Neural cell (in vitro differentiated cells): Measurements from ENCODE around the gene CPSF7.

Source experiments
- EP300 ChIP-seq: fragments of 450-650 bp; conservative IDR thresholded peaks from 2 replicates; pipeline ENCODE4 v1.6.1; 2014; ENCODE audit warnings: antibody characterized with exemption, mild to moderate bottlenecking, moderate library complexity; ENCODE audit not compliant: poor library complexity, severe bottlenecking
- EZH2 ChIP-seq: fragments of 200-600, 300-800 bp; shearing (Covaris generic), sonication (generic); IDR thresholded peaks from 2 replicates; pipeline ENCODE4 v1.6.1; 2014; ENCODE audit warnings: antibody characterized with exemption, low read length, borderline replicate concordance, mild to moderate bottlenecking; ENCODE audit not compliant: insufficient read depth, poor library complexity, severe bottlenecking
- MXI1 ChIP-seq: fragments of 450-650 bp; conservative IDR thresholded peaks from 2 replicates; pipeline ENCODE4 v1.6.1; 2014; ENCODE audit warnings: antibody characterized with exemption, mild to moderate bottlenecking; ENCODE audit not compliant: poor library complexity, severe bottlenecking
- SMC3 ChIP-seq: fragments of 450-650 bp; conservative IDR thresholded peaks from 2 replicates; pipeline ENCODE4 v1.6.1; 2014; ENCODE audit warnings: antibody characterized with exemption, mild to moderate bottlenecking, moderate library complexity; ENCODE audit not compliant: poor library complexity
- TF ChIP-seq, protein P1 (sequence below): fragments of 450-650 bp; IDR thresholded peaks from 2 replicates; pipeline ENCODE4 v1.5.1; 2014; ENCODE audit warnings: antibody characterized with exemption, mild to moderate bottlenecking, moderate library complexity; ENCODE audit not compliant: poor library complexity, severe bottlenecking
- TF ChIP-seq, protein P2 (sequence below): IDR thresholded peaks from 2 replicates; pipeline ENCODE4 v1.6.1; 2012; ENCODE audit warnings: borderline replicate concordance

DNA sequence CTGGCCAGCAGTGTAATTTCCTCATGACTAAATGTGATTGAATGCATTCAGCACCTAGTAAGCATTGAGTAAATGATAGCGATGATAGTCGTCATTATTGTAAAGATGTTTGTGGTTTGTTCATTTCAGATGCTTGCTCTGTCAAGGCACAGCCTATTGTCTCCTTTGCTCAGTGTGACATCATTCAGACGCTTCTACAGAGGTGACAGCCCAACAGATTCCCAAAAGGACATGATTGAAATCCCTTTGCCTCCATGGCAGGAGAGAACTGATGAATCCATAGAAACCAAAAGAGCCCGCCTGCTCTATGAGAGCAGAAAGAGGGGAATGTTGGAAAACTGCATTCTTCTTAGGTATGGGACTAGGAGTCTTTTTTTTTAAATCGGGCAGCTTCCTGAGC is 7.7 kb upstream of the CPSF7 start:
- TF ChIP-seq, protein P1, sequence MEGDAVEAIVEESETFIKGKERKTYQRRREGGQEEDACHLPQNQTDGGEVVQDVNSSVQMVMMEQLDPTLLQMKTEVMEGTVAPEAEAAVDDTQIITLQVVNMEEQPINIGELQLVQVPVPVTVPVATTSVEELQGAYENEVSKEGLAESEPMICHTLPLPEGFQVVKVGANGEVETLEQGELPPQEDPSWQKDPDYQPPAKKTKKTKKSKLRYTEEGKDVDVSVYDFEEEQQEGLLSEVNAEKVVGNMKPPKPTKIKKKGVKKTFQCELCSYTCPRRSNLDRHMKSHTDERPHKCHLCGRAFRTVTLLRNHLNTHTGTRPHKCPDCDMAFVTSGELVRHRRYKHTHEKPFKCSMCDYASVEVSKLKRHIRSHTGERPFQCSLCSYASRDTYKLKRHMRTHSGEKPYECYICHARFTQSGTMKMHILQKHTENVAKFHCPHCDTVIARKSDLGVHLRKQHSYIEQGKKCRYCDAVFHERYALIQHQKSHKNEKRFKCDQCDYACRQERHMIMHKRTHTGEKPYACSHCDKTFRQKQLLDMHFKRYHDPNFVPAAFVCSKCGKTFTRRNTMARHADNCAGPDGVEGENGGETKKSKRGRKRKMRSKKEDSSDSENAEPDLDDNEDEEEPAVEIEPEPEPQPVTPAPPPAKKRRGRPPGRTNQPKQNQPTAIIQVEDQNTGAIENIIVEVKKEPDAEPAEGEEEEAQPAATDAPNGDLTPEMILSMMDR, result no peak
- TF ChIP-seq EZH2 (no peak), MXI1 (no peak), SMC3 (no peak), EP300 (no peak)
- TF ChIP-seq, protein P2, sequence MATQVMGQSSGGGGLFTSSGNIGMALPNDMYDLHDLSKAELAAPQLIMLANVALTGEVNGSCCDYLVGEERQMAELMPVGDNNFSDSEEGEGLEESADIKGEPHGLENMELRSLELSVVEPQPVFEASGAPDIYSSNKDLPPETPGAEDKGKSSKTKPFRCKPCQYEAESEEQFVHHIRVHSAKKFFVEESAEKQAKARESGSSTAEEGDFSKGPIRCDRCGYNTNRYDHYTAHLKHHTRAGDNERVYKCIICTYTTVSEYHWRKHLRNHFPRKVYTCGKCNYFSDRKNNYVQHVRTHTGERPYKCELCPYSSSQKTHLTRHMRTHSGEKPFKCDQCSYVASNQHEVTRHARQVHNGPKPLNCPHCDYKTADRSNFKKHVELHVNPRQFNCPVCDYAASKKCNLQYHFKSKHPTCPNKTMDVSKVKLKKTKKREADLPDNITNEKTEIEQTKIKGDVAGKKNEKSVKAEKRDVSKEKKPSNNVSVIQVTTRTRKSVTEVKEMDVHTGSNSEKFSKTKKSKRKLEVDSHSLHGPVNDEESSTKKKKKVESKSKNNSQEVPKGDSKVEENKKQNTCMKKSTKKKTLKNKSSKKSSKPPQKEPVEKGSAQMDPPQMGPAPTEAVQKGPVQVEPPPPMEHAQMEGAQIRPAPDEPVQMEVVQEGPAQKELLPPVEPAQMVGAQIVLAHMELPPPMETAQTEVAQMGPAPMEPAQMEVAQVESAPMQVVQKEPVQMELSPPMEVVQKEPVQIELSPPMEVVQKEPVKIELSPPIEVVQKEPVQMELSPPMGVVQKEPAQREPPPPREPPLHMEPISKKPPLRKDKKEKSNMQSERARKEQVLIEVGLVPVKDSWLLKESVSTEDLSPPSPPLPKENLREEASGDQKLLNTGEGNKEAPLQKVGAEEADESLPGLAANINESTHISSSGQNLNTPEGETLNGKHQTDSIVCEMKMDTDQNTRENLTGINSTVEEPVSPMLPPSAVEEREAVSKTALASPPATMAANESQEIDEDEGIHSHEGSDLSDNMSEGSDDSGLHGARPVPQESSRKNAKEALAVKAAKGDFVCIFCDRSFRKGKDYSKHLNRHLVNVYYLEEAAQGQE, result no peak
